ENCODE results near the gene RPP14.

The RPP14 gene

DNA sequence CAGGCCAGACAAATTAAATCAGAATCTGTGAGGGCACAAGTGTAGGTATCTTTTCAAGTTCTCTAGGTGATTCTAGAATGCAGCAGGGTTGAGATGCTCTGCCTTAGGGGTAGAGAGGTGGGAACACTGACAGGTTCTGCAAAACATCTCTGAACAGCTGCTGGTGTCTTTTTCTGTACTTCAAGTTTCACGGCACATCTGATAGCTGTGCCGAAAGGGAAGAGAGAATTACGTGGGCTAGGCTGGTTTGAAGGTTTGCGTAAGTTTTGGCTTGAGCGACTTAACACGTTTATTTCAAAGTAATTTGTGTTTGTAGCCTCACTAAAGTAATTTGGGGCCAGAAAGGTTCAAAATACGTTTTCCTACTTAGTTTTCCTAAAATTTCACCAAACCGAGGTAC is 49.1 kb downstream of the RPP14 start:
- Histone ChIP-seq H3K4me1 (ENCODE audit: control insufficient read depth, insufficient read depth, low read length) (peaks cover 6% of the 10 kb centered on the region), H3K27me3 (ENCODE audit: control insufficient read depth, insufficient read depth, low read length) (no peaks in the 10 kb centered on the region), H3K36me3 (ENCODE audit: control insufficient read depth, insufficient read depth, low read length) (no peaks in the 10 kb centered on the region), H3K4me3 (ENCODE audit: low read length) (no peak overlapping the region), H3K27ac (ENCODE audit: low read depth, low read length) (no peak overlapping the region), H3K9ac (ENCODE audit: low read length) (peak overlapping the region; percentile 2)

DNA sequence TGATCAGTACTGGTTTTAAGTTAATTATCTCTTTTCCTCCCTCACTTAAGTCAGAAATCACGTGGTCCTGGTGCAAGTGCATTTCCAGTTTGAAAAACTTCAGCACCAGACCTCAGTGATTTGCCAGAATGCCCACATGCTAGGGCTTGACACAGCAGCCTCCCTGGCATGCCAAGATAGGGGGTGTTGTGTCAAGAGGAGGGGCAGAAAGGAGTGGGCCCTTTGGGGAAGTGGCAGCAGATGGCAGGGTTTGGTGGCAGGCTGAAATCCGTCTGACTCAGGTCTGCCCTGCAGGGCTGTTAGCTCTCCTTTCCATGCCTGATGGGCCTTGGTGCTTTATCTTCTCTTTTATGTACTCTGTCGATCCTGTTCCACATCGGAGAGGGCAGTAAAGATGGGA is 50.0 kb downstream of the RPP14 start:
- peak overlapping the region; percentile 70 for H3K27ac ChIP-seq (ENCODE audit: low read depth, low read length)
- no peaks in the 10 kb centered on the region for H3K36me3 ChIP-seq (ENCODE audit: control insufficient read depth, insufficient read depth, low read length)
- no peak overlapping the region for H3K9ac ChIP-seq (ENCODE audit: low read length)
- H3K27me3 ChIP-seq (ENCODE audit: control insufficient read depth, insufficient read depth, low read length) = no peaks in the 10 kb centered on the region
- peaks cover 6% of the 10 kb centered on the region for H3K4me1 ChIP-seq (ENCODE audit: control insufficient read depth, insufficient read depth, low read length)
- no peak overlapping the region for H3K4me3 ChIP-seq (ENCODE audit: low read length)

DNA sequence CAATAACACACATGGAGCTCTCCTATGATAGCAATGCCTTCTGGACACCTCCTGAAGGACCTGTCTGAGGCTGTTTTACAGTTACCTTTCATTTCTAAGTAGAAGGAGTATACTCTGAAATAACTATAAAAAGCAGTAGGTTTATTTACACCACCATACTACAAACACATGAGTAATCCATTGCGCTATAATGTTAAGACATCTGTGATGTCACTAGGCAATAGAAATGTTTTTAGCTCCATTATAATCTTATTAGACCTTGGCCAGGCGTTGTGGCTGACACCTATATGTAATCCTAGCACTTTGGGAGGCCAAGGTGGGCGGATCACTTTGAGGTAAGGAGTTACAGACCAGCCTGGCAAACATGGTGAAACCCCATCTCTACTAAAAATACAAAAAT is 51.4 kb downstream of the RPP14 start:
- Histone ChIP-seq H3K36me3 (ENCODE audit: control insufficient read depth, insufficient read depth, low read length) (no peaks in the 10 kb centered on the region), H3K27me3 (ENCODE audit: control insufficient read depth, insufficient read depth, low read length) (no peaks in the 10 kb centered on the region), H3K4me3 (ENCODE audit: low read length) (no peak overlapping the region), H3K9ac (ENCODE audit: low read length) (no peak overlapping the region), H3K27ac (ENCODE audit: low read depth, low read length) (peak overlapping the region; percentile 33), H3K4me1 (ENCODE audit: control insufficient read depth, insufficient read depth, low read length) (peaks cover 6% of the 10 kb centered on the region)

DNA sequence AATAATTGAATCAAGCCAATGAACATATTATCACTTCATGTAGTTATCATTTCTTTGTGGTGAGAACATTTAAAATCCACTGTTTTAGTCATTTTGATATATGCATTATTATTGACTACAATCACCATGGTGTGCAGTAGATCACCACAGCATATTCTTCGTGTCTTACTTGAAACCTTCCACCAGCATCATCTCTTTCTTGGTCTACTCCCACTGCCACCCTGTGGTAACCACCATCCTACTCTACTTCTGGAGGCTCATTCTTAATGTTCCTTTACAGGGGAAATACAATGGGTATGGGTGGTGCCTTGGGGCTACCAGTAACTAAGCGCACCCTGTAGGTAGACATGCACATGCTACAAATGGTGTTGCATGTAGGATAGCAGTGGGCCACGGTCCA is 52.0 kb downstream of the RPP14 start:
- H3K27ac ChIP-seq (ENCODE audit: low read depth, low read length) = peak overlapping the region; percentile 22
- H3K4me3 ChIP-seq (ENCODE audit: low read length) = no peak overlapping the region
- no peaks in the 10 kb centered on the region for H3K27me3 ChIP-seq (ENCODE audit: control insufficient read depth, insufficient read depth, low read length)
- no peak overlapping the region for H3K9ac ChIP-seq (ENCODE audit: low read length)
- no peaks in the 10 kb centered on the region for H3K36me3 ChIP-seq (ENCODE audit: control insufficient read depth, insufficient read depth, low read length)
- peaks cover 6% of the 10 kb centered on the region for H3K4me1 ChIP-seq (ENCODE audit: control insufficient read depth, insufficient read depth, low read length)

DNA sequence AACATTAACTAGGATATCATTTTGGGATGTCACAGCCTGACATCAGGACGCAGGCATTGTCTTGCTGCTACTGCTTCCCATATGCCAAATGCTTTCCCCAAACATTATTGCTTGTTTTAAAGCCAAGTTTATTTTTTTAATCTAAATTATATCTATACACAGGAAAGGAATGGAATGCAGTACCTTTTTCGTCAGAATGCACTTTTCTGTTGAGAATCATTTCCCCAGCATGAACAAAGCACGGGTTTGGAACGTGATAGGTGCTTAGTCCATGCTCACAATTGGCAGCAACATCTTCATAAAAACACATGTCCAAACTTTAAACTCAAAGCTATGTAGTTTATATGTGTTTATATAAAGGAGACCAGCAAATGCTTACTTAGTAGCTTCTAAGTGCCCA is 52.8 kb downstream of the RPP14 start:
- H3K27me3 ChIP-seq (ENCODE audit: control insufficient read depth, insufficient read depth, low read length) = no peaks in the 10 kb centered on the region
- H3K36me3 ChIP-seq (ENCODE audit: control insufficient read depth, insufficient read depth, low read length) = no peaks in the 10 kb centered on the region
- H3K9ac ChIP-seq (ENCODE audit: low read length) = no peak overlapping the region
- H3K4me3 ChIP-seq (ENCODE audit: low read length) = no peak overlapping the region
- peaks cover 6% of the 10 kb centered on the region for H3K4me1 ChIP-seq (ENCODE audit: control insufficient read depth, insufficient read depth, low read length)
- peak overlapping the region; percentile 22 for H3K27ac ChIP-seq (ENCODE audit: low read depth, low read length)

DNA sequence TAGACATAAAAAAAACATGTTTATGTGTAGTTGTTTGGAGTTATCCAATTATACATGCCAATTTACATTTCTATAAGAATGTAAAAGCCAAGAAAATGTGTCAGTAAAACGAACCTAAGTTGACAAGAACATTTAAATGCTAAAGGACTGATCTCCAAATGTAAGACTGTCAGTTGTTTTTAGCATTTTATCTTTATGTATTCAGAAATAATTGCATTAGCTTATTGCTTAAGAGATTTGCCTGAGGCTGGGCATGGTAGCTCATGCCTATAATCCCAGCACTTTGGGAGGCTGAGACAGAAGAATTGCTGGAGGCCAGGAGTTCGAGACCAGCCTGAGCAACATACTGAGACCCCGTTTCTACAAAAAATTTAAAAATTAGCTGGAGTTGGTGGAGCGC is 53.6 kb downstream of the RPP14 start:
- H3K4me3 ChIP-seq (ENCODE audit: low read length) = no peak overlapping the region
- no peak overlapping the region for H3K27ac ChIP-seq (ENCODE audit: low read depth, low read length)
- no peak overlapping the region for H3K9ac ChIP-seq (ENCODE audit: low read length)
- no peaks in the 10 kb centered on the region for H3K27me3 ChIP-seq (ENCODE audit: control insufficient read depth, insufficient read depth, low read length)
- H3K4me1 ChIP-seq (ENCODE audit: control insufficient read depth, insufficient read depth, low read length) = peaks cover 6% of the 10 kb centered on the region
- H3K36me3 ChIP-seq (ENCODE audit: control insufficient read depth, insufficient read depth, low read length) = no peaks in the 10 kb centered on the region

DNA sequence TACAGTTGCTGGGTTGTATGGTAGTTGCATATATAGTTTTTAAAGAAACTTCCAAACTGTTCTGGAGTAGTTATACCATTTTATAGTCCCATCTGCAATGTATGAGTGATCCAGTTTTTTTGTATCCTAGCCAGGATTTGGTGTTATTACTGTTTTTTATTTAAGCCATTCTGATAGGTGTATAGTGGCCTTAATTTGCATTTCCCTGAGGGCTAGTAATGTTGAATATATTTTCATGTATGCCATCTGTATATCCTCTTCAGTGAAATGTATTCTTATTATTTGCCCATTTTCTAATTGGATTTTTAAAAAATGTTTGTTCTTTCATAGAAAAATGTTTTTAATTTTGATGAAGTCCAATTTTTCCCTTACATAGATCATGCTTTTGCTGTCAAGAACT is 55.8 kb downstream of the RPP14 start:
- Histone ChIP-seq H3K27ac (ENCODE audit: low read depth, low read length) (no peak overlapping the region), H3K9ac (ENCODE audit: low read length) (no peak overlapping the region)

DNA sequence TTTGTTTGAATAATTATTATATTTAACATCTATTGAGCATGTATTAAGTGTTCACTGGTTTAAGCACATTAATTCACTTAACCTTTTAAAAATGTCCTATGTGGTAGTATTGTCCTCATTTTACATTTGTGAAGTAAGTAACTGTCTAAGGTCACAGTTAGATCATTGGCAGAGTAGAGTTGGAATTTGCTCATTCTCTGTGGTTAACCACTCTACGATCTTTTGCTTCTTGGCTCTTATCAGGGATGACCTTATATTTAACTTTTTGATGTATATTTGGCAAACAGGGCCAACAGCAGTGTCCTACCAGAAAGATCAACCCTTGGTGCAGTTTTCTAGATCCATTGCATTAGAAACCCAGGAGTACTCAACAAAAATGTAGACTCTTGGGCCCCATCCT is 60.7 kb downstream of the RPP14 start:
- no peaks in the 10 kb centered on the region for H3K36me3 ChIP-seq (ENCODE audit: control insufficient read depth, insufficient read depth, low read length)
- no peaks in the 10 kb centered on the region for H3K27me3 ChIP-seq (ENCODE audit: control insufficient read depth, insufficient read depth, low read length)
- no peak overlapping the region for H3K27ac ChIP-seq (ENCODE audit: low read depth, low read length)
- no peaks in the 10 kb centered on the region for H3K4me1 ChIP-seq (ENCODE audit: control insufficient read depth, insufficient read depth, low read length)
- no peak overlapping the region for H3K9ac ChIP-seq (ENCODE audit: low read length)
- no peak overlapping the region for H3K4me3 ChIP-seq (ENCODE audit: low read length)

More for the DNA sequence above, 55.8 kb downstream of the RPP14 start:
- Histone ChIP-seq H3K36me3 (ENCODE audit: control insufficient read depth, insufficient read depth, low read length) (no peaks in the 10 kb centered on the region), H3K4me1 (ENCODE audit: control insufficient read depth, insufficient read depth, low read length) (no peaks in the 10 kb centered on the region), H3K27me3 (ENCODE audit: control insufficient read depth, insufficient read depth, low read length) (no peaks in the 10 kb centered on the region), H3K4me3 (ENCODE audit: low read length) (no peak overlapping the region)

DNA sequence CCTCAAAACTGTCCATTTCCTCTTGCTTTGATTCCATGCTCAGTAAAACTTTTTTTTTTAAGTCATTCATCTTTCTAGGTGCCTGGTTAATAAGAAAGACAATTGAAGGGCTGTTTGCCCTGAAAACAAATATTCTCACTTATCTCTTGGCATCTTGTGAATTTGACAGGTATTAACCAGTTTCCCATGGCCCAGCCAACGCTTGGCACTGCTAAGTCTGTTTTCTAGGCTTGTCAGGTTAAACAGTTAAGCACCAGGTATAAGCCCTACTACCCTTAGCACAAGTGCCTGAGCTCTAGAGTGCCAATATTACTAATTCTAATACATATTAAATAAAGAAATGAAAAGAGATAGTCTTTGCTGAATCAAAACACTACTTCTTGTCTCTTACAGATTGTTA is 63.0 kb downstream of the RPP14 start:
- H3K9ac ChIP-seq (ENCODE audit: low read length) = no peak overlapping the region
- no peaks in the 10 kb centered on the region for H3K27me3 ChIP-seq (ENCODE audit: control insufficient read depth, insufficient read depth, low read length)
- H3K27ac ChIP-seq (ENCODE audit: low read depth, low read length) = no peak overlapping the region
- no peak overlapping the region for H3K4me3 ChIP-seq (ENCODE audit: low read length)
- H3K36me3 ChIP-seq (ENCODE audit: control insufficient read depth, insufficient read depth, low read length) = no peaks in the 10 kb centered on the region
- no peaks in the 10 kb centered on the region for H3K4me1 ChIP-seq (ENCODE audit: control insufficient read depth, insufficient read depth, low read length)

All from rectal smooth muscle tissue (tissue), 1 donor.